Common myeloid progenitor, CD34-positive (primary cell): ENCODE data around the gene DYNC1LI1. TPM values are rescaled to one million over a fixed set of nuclear protein-coding genes. Genes with fewer than 3 reads are reported as not detected.

Experiments used
- CTCF ChIA-PET: fragments of 350-600 bp; sonication (Branson Sonifier 250); formaldehyde crosslinking; loops from one replicate; lab custom pipeline; 2021; ENCODE audit warnings: antibody characterized with exemption; lab: Charles Lee
- POLR2A ChIA-PET: fragments of 350-600 bp; sonication (Branson Sonifier 250); formaldehyde crosslinking; loops from one replicate; lab custom pipeline; 2021; ENCODE audit warnings: antibody characterized with exemption; lab: Charles Lee
- DNase-seq, 3 donors: peaks; one replicate each; pipeline versions ENCODE4 v3.0.0 to v3.0.0-alpha.2; 2013
- H3K27ac ChIP-seq, 2 experiments: 1 replicate in 1 of 2; 2 replicates in 1 of 2; pipeline ENCODE4 v1.7.0; 2013; ENCODE audit warnings: inconsistent platforms in 2 of 2, low read length in 2 of 2, mild to moderate bottlenecking in 2 of 2, low read depth in 1 of 2, moderate library complexity in 1 of 2; ENCODE audit not compliant: severe bottlenecking in 2 of 2, insufficient read depth in 1 of 2, poor library complexity in 1 of 2
- H3K27me3 ChIP-seq, 5 experiments: replicated peaks in 2 of 5; 1 replicate in 3 of 5; 2 replicates in 2 of 5; pipeline versions ENCODE4 v1.6.1 to v1.7.0; 2013; ENCODE audit warnings: low read length in 4 of 5, mild to moderate bottlenecking in 2 of 5, moderate library complexity in 2 of 5, inconsistent platforms in 1 of 5; ENCODE audit not compliant: insufficient read depth in 5 of 5, control insufficient read depth in 4 of 5
- H3K36me3 ChIP-seq, 4 experiments: 1 replicate in 2 of 4; 2 replicates in 2 of 4; pipeline versions ENCODE4 v1.6.1 to v1.7.0; 2013; ENCODE audit warnings: low read length in 3 of 4, control low read depth in 1 of 4, mild to moderate bottlenecking in 1 of 4; ENCODE audit not compliant: control insufficient read depth in 4 of 4, insufficient read depth in 4 of 4
- H3K4me1 ChIP-seq, 4 experiments: 1 replicate in 3 of 4; 2 replicates in 1 of 4; pipeline versions ENCODE4 v1.6.1 to v1.7.1; 2013; ENCODE audit warnings: low read length in 3 of 4, mild to moderate bottlenecking in 3 of 4, control low read depth in 1 of 4, inconsistent platforms in 1 of 4, moderate library complexity in 1 of 4; ENCODE audit not compliant: control insufficient read depth in 4 of 4, insufficient read depth in 4 of 4; ENCODE audit errors: control extremely low read depth in 1 of 4
- H3K4me3 ChIP-seq, 7 experiments: 1 replicate in 4 of 7; 2 replicates in 3 of 7; pipeline versions ENCODE4 v1.5.1 to v1.7.0; 2013; ENCODE audit warnings: mild to moderate bottlenecking in 7 of 7, low read length in 6 of 7, moderate library complexity in 6 of 7, inconsistent platforms in 2 of 7, low read depth in 2 of 7, control low read depth in 1 of 7; ENCODE audit not compliant: insufficient read depth in 4 of 7, control insufficient read depth in 1 of 7; ENCODE audit errors: extremely low read depth in 1 of 7
- H3K9me3 ChIP-seq, 5 experiments: 1 replicate in 4 of 5; 2 replicates in 1 of 5; pipeline versions ENCODE4 v1.6.1 to v1.7.1; 2013; ENCODE audit warnings: low read length in 4 of 5, mild to moderate bottlenecking in 2 of 5, inconsistent platforms in 1 of 5, low read depth in 1 of 5, moderate library complexity in 1 of 5; ENCODE audit not compliant: control insufficient read depth in 4 of 5, insufficient read depth in 2 of 5; ENCODE audit errors: control extremely low read depth in 1 of 5
- WGBS: methylation state at CpG from one replicate; pipeline ENCODE4 v1.1.5; 2013; ENCODE audit not compliant: insufficient coverage; 5-methylcytosine and 5-hydroxymethylcytosine counted together
- polyA plus RNA-seq: library from polyadenylated mRNA; unstranded; fragments of 120-200 nt; gene quantifications from one replicate; pipeline ENCODE4 v1.2.1, GENCODE V29; 2013

Gene DYNC1LI1
- polyA plus RNA-seq, result 42.4 TPM

GRCh38 chr3:32570421-32571191 is at the start of gene DYNC1LI1:
DYNC1LI1 (minus strand) TSS chr3:32570858; CDS start chr3:32570770, 88 bp downstream.
- ChIA-PET POLR2A (interaction anchor here (1.1 kb wide), 1 partner anchor 85 kb away, joined by 3 read pairs; no protein-coding TSS in a partner anchor), CTCF (interaction anchor here (0.8 to 1.8 kb wide), 4 partner anchors 32 to 95 kb away, joined by 3 to 5 read pairs (median 4); no protein-coding TSS in a partner anchor)
- H3K36me3 ChIP-seq, result peaks cover 0 to 16% (median 6%) of the 10 kb centered on the region in 4 experiments
- peak; percentile 90 to 95 (median 94) for DNase-seq
- peak within 1 kb of the TSS; percentile 80 to 98 (median 95) for H3K4me3 ChIP-seq
- peak within 1 kb of the TSS; percentile 68 to 90 for H3K27ac ChIP-seq
- peaks cover 7 to 42% (median 23%) of the 10 kb centered on the region in 4 experiments for H3K4me1 ChIP-seq
- H3K27me3 ChIP-seq, result no peaks in the 10 kb centered on the region
- WGBS, result under 1% methylated on average over 63 of the region's 89 CpGs
- H3K9me3 ChIP-seq, result no peaks in the 10 kb centered on the region

DNA sequence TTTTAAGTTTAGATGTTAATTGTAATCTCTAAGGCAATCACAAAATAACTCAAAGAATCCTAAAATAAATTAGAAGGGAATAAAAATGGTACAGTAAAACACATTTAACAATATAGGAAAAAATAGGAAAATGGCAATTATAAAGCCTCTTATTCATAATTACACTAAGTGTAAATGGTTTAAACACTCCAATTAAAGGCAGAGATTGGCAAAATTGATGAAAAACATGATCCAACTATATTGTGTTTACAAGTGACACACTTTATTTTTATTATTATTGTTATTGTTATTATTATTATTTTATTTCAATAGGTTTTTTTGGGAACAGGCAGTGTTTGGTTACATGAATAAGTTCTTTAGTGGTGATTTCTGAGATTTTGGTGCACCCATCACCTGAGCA is 48.7 kb upstream of the DYNC1LI1 start:
- ChIA-PET POLR2A (no interaction called here), CTCF (no interaction called here)
- Histone ChIP-seq H3K9me3 (no peaks in the 10 kb centered on the region), H3K4me1 (peaks cover 0 to 2% (median 1%) of the 10 kb centered on the region in 4 experiments), H3K4me3 (no peak overlapping the region), H3K36me3 (no peaks in the 10 kb centered on the region), H3K27me3 (no peaks in the 10 kb centered on the region), H3K27ac (no peak overlapping the region)
- DNase-seq, result no peak

GRCh38 chr3:32616267-32616962 is 45.8 kb upstream of the DYNC1LI1 start:
- Histone ChIP-seq H3K36me3 (no peaks in the 10 kb centered on the region), H3K4me1 (peaks cover 0 to 2% (median 1%) of the 10 kb centered on the region in 4 experiments), H3K4me3 (no peak overlapping the region), H3K9me3 (no peaks in the 10 kb centered on the region), H3K27ac (no peak overlapping the region), H3K27me3 (no peaks in the 10 kb centered on the region)
- POLR2A ChIA-PET, result no interaction called here
- WGBS, result 100% methylated on average over 6 of the region's 14 CpGs
- no peak for DNase-seq
- CTCF ChIA-PET, result interaction anchor here (1.2 kb wide), 1 partner anchor 15 kb away, joined by 3 read pairs; no protein-coding TSS in a partner anchor

- Histone ChIP-seq H3K4me3 (no peak overlapping the region), H3K27ac (no peak overlapping the region), H3K4me1 (peaks cover 0 to 2% (median 1%) of the 10 kb centered on the region in 4 experiments), H3K27me3 (no peaks in the 10 kb centered on the region), H3K36me3 (no peaks in the 10 kb centered on the region), H3K9me3 (no peaks in the 10 kb centered on the region)
- ChIA-PET POLR2A (no interaction called here), CTCF (no interaction called here)
- 0% methylated on average over 1 of the region's 2 CpGs for WGBS
- DNase-seq, result peak in 1 of 3 donors; percentile 21
Measured at GRCh38 chr3:32614956-32615355, 44.3 kb upstream of the DYNC1LI1 start.

- H3K36me3 ChIP-seq, result no peaks in the 10 kb centered on the region
- peaks cover 0 to 2% (median 1%) of the 10 kb centered on the region in 4 experiments for H3K4me1 ChIP-seq
- ChIA-PET CTCF (no interaction called here), POLR2A (no interaction called here)
- no peak overlapping the region for H3K27ac ChIP-seq
- H3K4me3 ChIP-seq, result no peak overlapping the region
- 100% methylated on average over 3 of the region's 4 CpGs for WGBS
- no peaks in the 10 kb centered on the region for H3K27me3 ChIP-seq
- H3K9me3 ChIP-seq, result no peaks in the 10 kb centered on the region
- no peak for DNase-seq
Measured at GRCh38 chr3:32613183-32613582, 42.5 kb upstream of the DYNC1LI1 start.

- WGBS, result no CpG with 5 or more reads among the region's 1 CpG
- ChIA-PET POLR2A (no interaction called here), CTCF (no interaction called here)
- Histone ChIP-seq H3K27me3 (no peaks in the 10 kb centered on the region), H3K36me3 (no peaks in the 10 kb centered on the region), H3K4me3 (no peak overlapping the region), H3K9me3 (no peaks in the 10 kb centered on the region), H3K27ac (no peak overlapping the region), H3K4me1 (peaks cover 0 to 2% (median 1%) of the 10 kb centered on the region in 4 experiments)
- no peak for DNase-seq
Measured at GRCh38 chr3:32612547-32612946, 41.9 kb upstream of the DYNC1LI1 start.

GRCh38 chr3:32607522-32607921 is 36.9 kb upstream of the DYNC1LI1 start:
- Histone ChIP-seq H3K4me1 (no peaks in the 10 kb centered on the region), H3K9me3 (no peaks in the 10 kb centered on the region), H3K27me3 (no peaks in the 10 kb centered on the region), H3K27ac (no peak overlapping the region), H3K4me3 (no peak overlapping the region), H3K36me3 (no peaks in the 10 kb centered on the region)
- ChIA-PET CTCF (no interaction called here), POLR2A (no interaction called here)
- no peak for DNase-seq
- WGBS, result 100% methylated on average over 1 of the region's 2 CpGs
